HepG2 (cell line): ENCODE data around the gene CNKSR3. TPM values are rescaled to one million over a fixed set of nuclear protein-coding genes. Genes with fewer than 3 reads are reported as not detected.

Experiments used
- ARID2 ChIP-seq: sonication (generic); formaldehyde crosslinking; IDR thresholded peaks from 2 replicates; pipeline ENCODE4 v1.8.1; 2022; ENCODE audit warnings: mild to moderate bottlenecking, missing genetic modification reagents, borderline replicate concordance
- ARNTL ChIP-seq: sonication (generic); formaldehyde crosslinking; IDR thresholded peaks from 2 replicates; pipeline ENCODE4 v1.4.0; 2020; ENCODE audit warnings: mild to moderate bottlenecking, missing genetic modification reagents
- CENPT ChIP-seq: sonication (generic); formaldehyde crosslinking; IDR thresholded peaks from 2 replicates; pipeline ENCODE4 v1.8.0; 2022; ENCODE audit warnings: low read depth, mild to moderate bottlenecking, moderate library complexity, missing genetic modification reagents
- IKZF1 ChIP-seq: fragments of 450-650 bp; IDR thresholded peaks from 2 replicates; pipeline ENCODE4 v1.7.1; 2016
- KDM6A ChIP-seq: IDR thresholded peaks from 2 replicates; pipeline ENCODE4 v1.6.1; 2016; ENCODE audit warnings: low read depth
- MEIS1 ChIP-seq: sonication (generic); formaldehyde crosslinking; IDR thresholded peaks from 2 replicates; pipeline ENCODE4 v1.9.0; 2021; ENCODE audit warnings: mild to moderate bottlenecking, missing genetic modification reagents, moderate library complexity, borderline replicate concordance
- POLR2AphosphoS5 ChIP-seq: IDR thresholded peaks from 2 replicates; pipeline ENCODE4 v1.6.1; 2012; ENCODE audit warnings: low read depth, low read length
- RAD51 ChIP-seq: fragments of 450-650 bp; IDR thresholded peaks from 2 replicates; pipeline ENCODE4 v1.6.1; 2016; ENCODE audit warnings: borderline replicate concordance
- RBM39 ChIP-seq: fragments of 200-400 bp; formaldehyde crosslinking; IDR thresholded peaks from one replicate; pipeline ENCODE4 v1.6.1; 2018; ENCODE audit warnings: antibody characterized with exemption, mild to moderate bottlenecking, low read depth, low read length; ENCODE audit not compliant: poor library complexity, severe bottlenecking
- SMAD3 ChIP-seq: sonication (generic); formaldehyde crosslinking; IDR thresholded peaks from 2 replicates; pipeline ENCODE4 v1.4.0; 2020; ENCODE audit warnings: missing genetic modification reagents
- SNAI1 ChIP-seq: sonication (generic); formaldehyde crosslinking; IDR thresholded peaks from 2 replicates; pipeline ENCODE4 v1.5.0; 2020; ENCODE audit warnings: mild to moderate bottlenecking, missing genetic modification reagents, borderline replicate concordance
- YY1 ChIP-seq: IDR thresholded peaks from 2 replicates; pipeline ENCODE4 v1.6.1; 2011; ENCODE audit warnings: low read length, low read depth, moderate library complexity, mild to moderate bottlenecking; ENCODE audit not compliant: insufficient read depth, insufficient replicate concordance
- ZBTB8A ChIP-seq: sonication (generic); formaldehyde crosslinking; IDR thresholded peaks from 2 replicates; pipeline ENCODE4 v1.4.0; 2020; ENCODE audit warnings: mild to moderate bottlenecking, low read depth, missing genetic modification reagents, borderline replicate concordance
- ZIK1 ChIP-seq: sonication (generic); formaldehyde crosslinking; IDR thresholded peaks from 2 replicates; pipeline ENCODE4 v1.5.0; 2020; ENCODE audit warnings: mild to moderate bottlenecking, low read depth, missing genetic modification reagents, borderline replicate concordance
- ZNF121 ChIP-seq: sonication (generic); formaldehyde crosslinking; IDR thresholded peaks from 2 replicates; pipeline ENCODE4 v1.5.0; 2020; ENCODE audit warnings: mild to moderate bottlenecking, missing genetic modification reagents
- ZNF143 ChIP-seq: sonication (generic); formaldehyde crosslinking; IDR thresholded peaks from 2 replicates; pipeline ENCODE4 v1.4.0; 2020; ENCODE audit warnings: missing genetic modification reagents
- ZNF431 ChIP-seq: sonication (generic); formaldehyde crosslinking; IDR thresholded peaks from 2 replicates; pipeline ENCODE4 v1.9.0; 2022; ENCODE audit warnings: missing genetic modification reagents, low read depth, mild to moderate bottlenecking, borderline replicate concordance
- ZNF776 ChIP-seq: sonication (generic); formaldehyde crosslinking; IDR thresholded peaks from 2 replicates; pipeline ENCODE4 v1.4.0; 2020; ENCODE audit warnings: mild to moderate bottlenecking, missing genetic modification reagents
- polyA plus RNA-seq, 8 experiments: library from polyadenylated mRNA; depleted of rRNA in 3 of 8; stranded (reverse) in 7 of 8; unstranded in 1 of 8; fragments of >200 nt; fragmentation: Illumina TruSeq in 4 of 8; extraction: Trizol in 4 of 8; gene quantifications; 2 replicates each; pipeline versions ENCODE4 v1.2.1 to v1.2.3, GENCODE V29; 2011 to 2016; ENCODE audit warnings: low read depth in 4 of 8, missing spikeins in 1 of 8, mixed read lengths in 1 of 8; ENCODE audit not compliant: insufficient read depth in 1 of 8
- total RNA-seq, 5 experiments: library from RNA; depleted of rRNA; stranded (reverse); fragments of >200 nt; fragmentation: Illumina TruSeq; extraction: Trizol; gene quantifications; 2 replicates each; pipeline ENCODE4 v1.2.3, GENCODE V29; 2016; ENCODE audit warnings: low read depth in 1 of 5
- TF ChIP-seq, protein P1 (sequence below): sonication (generic); formaldehyde crosslinking; IDR thresholded peaks from 2 replicates; pipeline ENCODE4 v1.5.1; 2020; ENCODE audit warnings: missing genetic modification reagents, mild to moderate bottlenecking, borderline replicate concordance
- TF ChIP-seq, protein P2 (sequence below): IDR thresholded peaks from 2 replicates; pipeline ENCODE4 v1.6.1; 2016; ENCODE audit warnings: missing biosample characterization, missing genetic modification reagents, low read depth
- TF ChIP-seq, protein P3 (sequence below): sonication (generic); formaldehyde crosslinking; IDR thresholded peaks from 2 replicates; pipeline ENCODE4 v1.4.0; 2020; ENCODE audit warnings: missing genetic modification reagents

The CNKSR3 gene
- total and polyA plus RNA-seq, 2 of the 13 experiments (the other 11 are each of a cell fraction or from before 2014, with no cell fraction given): 9.2 to 38.6 TPM

DNA sequence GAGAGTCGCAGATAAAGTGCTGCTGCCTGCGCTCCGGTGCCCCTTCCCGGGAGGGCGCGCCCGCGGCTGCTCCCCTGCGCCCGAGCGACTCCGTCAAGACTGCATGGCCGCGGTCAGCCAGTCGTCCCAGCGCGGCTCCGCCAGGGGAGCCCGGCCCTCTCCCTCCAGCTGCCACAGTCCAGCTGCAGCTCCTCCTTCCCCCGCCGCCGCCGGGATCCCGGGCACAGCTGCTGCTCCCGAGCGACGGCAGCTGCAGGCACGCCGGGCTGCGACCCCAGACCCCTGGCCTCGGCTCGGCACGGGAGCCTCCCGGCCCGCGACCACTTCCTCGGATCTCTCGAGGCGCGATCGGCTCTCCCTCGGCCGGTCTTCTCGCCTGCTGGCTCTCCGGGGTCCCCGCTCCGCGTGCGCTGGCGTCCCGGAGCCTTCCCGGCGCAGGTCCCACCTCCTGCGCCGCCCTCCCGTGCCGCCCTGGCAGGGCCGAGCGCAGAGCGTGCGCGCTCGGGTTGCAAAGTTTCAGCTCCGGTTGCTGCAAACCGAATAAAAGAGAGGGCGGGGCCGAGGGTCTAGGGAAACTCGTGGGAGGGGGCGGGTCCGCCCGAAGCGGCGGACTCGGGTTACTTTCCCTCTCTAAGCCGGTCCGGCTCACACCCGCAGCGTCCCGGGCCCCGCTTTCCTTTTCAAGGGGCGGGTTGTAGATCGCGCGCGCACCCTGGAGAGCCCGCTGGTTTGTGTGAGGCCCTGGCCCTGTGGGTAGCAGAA lies at the start of gene CNKSR3 (continued):
- peak; percentile 58 for TF ChIP-seq RBM39
- TF ChIP-seq ARNTL (CRISPR knock-in tag): peak; percentile 59; the same call in 1 of the 2 replicates
- TF ChIP-seq KDM6A (CRISPR knock-in tag): no peak
- TF ChIP-seq ARID2 (CRISPR knock-in tag): peak; percentile 78; the same call in 1 of the 2 replicates
- TF ChIP-seq ZNF121 (CRISPR knock-in tag): no peak
- TF ChIP-seq IKZF1: no peak
- no peak for TF ChIP-seq RAD51
- 0 out of 2 replicates have a peak, but pooled peaks have one; percentile 60 for TF ChIP-seq MEIS1
- no peak; the same call in none of the 2 replicates for TF ChIP-seq ZNF143 (CRISPR knock-in tag)
- no peak for TF ChIP-seq CENPT (CRISPR knock-in tag)
- peak; percentile 72; the same call in 1 of the 2 replicates for TF ChIP-seq SMAD3
- TF ChIP-seq, protein P1, sequence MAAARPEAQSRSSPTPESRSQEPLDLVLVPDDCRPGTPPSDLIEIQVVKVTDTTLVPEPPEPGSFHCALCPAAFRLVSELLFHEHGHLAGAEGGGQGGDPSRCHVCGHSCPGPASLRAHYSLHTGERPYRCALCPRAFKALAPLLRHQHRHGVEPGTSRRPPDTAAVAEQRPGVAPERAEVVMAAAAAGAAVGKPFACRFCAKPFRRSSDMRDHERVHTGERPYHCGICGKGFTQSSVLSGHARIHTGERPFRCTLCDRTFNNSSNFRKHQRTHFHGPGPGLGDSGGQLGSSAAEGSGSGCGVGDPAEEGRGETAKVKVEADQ (CRISPR knock-in tag): no peak
- TF ChIP-seq POLR2AphosphoS5: peak; percentile 87
- TF ChIP-seq ZNF776 (CRISPR knock-in tag): peak; percentile 46; the same call in 1 of the 2 replicates
- TF ChIP-seq, protein P2, sequence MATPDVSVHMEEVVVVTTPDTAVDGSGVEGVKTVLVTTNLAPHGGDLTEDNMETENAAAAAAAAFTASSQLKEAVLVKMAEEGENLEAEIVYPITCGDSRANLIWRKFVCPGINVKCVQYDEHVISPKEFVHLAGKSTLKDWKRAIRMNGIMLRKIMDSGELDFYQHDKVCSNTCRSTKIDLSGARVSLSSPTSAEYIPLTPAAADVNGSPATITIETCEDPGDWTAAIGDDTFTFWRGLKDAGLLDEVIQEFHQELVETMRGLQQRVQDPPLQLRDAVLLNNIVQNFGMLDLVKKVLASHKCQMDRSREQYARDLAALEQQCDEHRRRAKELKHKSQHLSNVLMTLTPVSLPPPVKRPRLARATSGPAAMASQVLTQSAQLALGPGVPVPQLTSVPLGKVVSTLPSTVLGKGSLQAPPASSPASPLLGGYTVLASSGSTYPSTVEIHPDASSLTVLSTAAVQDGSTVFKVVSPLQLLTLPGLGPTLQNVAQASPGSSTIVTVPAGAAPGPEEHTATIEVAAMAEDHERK: no peak
- peak; percentile 93 for TF ChIP-seq ZIK1
- TF ChIP-seq ZBTB8A: no peak; the same call in 1 of the 2 replicates
- TF ChIP-seq SNAI1 (CRISPR knock-in tag): no peak
- TF ChIP-seq, protein P3, sequence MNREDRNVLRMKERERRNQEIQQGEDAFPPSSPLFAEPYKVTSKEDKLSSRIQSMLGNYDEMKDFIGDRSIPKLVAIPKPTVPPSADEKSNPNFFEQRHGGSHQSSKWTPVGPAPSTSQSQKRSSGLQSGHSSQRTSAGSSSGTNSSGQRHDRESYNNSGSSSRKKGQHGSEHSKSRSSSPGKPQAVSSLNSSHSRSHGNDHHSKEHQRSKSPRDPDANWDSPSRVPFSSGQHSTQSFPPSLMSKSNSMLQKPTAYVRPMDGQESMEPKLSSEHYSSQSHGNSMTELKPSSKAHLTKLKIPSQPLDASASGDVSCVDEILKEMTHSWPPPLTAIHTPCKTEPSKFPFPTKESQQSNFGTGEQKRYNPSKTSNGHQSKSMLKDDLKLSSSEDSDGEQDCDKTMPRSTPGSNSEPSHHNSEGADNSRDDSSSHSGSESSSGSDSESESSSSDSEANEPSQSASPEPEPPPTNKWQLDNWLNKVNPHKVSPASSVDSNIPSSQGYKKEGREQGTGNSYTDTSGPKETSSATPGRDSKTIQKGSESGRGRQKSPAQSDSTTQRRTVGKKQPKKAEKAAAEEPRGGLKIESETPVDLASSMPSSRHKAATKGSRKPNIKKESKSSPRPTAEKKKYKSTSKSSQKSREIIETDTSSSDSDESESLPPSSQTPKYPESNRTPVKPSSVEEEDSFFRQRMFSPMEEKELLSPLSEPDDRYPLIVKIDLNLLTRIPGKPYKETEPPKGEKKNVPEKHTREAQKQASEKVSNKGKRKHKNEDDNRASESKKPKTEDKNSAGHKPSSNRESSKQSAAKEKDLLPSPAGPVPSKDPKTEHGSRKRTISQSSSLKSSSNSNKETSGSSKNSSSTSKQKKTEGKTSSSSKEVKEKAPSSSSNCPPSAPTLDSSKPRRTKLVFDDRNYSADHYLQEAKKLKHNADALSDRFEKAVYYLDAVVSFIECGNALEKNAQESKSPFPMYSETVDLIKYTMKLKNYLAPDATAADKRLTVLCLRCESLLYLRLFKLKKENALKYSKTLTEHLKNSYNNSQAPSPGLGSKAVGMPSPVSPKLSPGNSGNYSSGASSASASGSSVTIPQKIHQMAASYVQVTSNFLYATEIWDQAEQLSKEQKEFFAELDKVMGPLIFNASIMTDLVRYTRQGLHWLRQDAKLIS (CRISPR knock-in tag): 0 out of 2 replicates have a peak, but pooled peaks have one; percentile 76
- TF ChIP-seq ZNF431: peak; percentile 86
- TF ChIP-seq YY1: peak; percentile 37
